GM12872 (cell line): ENCODE measurements around the gene TSR2.

Experiments used
- TF ChIP-seq, protein P1 (sequence below): IDR thresholded peaks from 3 replicates; pipeline ENCODE4 v1.5.1; 2011; ENCODE audit warnings: low read depth, mild to moderate bottlenecking, low read length, moderate library complexity; ENCODE audit not compliant: insufficient read depth

The TSR2 gene, protein sequence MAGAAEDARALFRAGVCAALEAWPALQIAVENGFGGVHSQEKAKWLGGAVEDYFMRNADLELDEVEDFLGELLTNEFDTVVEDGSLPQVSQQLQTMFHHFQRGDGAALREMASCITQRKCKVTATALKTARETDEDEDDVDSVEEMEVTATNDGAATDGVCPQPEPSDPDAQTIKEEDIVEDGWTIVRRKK

DNA sequence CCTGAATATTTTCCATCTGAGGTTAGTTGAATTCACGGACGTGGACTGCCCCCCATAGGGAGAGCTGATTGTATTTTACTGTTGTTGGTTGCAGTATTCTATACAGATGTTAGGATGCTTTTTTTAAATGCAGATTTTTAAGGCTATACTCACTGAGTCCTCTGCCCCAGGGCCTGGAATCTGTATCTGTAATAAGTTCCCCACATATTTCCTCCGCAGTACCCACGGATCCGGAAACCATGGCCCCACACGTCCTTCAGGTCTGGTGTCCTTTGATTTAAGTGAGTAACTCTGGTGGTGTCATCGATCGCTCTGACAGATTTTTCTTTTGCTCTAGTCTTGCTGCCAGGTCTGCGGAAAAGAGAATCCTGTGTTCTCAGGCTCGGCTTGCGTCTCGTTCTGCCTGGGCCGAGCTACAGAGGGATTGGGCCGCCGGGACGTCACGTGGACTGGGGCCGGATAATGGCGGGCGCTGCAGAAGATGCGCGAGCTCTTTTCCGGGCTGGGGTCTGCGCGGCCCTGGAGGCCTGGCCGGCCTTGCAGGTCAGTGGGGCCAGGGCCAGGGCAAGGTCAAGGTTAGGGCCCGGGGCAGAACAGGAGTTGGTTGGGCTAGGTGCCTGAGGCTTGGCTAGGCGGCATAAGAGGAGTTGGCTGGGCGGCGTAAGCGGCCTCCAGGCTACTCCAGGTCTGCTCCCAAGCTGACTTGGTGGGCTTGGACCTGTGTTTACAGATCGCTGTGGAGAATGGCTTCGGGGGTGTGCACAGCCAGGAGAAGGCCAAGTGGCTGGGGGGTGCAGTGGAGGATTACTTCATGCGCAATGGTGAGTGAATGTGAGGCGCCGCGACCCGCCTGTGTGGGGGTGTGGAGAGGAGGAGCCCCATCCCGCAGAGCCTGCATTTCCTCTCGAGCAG lies at the start of gene TSR2:
TSR2 (plus strand) TSS at position 445 of the 912 bp plus-strand sequence; CDS start at position 463, 18 bp downstream.
- TF ChIP-seq, protein P1, sequence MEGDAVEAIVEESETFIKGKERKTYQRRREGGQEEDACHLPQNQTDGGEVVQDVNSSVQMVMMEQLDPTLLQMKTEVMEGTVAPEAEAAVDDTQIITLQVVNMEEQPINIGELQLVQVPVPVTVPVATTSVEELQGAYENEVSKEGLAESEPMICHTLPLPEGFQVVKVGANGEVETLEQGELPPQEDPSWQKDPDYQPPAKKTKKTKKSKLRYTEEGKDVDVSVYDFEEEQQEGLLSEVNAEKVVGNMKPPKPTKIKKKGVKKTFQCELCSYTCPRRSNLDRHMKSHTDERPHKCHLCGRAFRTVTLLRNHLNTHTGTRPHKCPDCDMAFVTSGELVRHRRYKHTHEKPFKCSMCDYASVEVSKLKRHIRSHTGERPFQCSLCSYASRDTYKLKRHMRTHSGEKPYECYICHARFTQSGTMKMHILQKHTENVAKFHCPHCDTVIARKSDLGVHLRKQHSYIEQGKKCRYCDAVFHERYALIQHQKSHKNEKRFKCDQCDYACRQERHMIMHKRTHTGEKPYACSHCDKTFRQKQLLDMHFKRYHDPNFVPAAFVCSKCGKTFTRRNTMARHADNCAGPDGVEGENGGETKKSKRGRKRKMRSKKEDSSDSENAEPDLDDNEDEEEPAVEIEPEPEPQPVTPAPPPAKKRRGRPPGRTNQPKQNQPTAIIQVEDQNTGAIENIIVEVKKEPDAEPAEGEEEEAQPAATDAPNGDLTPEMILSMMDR: no peak

DNA sequence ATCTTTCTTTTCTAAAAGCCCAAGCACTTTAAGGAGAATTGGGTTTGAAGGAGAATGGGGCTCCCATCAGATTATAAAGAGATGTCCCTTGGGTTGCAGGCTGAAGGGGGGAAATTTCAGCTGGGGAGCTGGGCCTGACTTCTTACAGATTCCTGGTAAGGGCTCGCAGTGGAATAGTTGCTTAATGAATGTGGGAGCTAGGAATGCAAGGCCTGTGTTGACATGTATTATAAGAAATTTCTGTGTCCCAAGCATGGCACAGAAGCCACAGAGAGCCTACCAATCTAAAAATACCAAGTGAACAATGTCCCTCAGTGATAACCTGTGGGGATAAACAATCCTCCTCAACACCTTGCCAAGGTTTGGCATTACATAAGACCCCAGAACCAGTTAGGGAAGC lies 43.1 kb upstream of the TSR2 start:
- TF ChIP-seq, protein P1: no peak

DNA sequence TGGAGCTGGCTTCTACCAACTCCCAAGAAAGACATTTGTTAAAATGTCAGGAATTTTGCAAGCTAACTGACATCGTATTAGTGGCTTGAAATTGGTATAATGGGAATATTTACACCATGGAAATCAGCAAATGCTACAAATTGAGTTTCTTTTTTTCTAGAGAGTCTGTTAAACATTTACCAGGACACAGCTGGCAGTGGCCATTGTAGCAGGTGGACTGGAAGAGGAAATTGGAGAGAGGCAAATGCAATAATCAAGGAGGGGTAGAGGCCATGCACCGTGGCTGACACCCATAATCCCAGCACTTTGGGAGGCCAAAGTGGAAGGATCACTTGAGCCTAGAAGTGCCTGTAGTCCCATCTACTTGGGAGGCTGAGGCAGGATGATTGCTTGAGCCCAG lies 32.9 kb upstream of the TSR2 start:
- TF ChIP-seq, protein P1: no peak

DNA sequence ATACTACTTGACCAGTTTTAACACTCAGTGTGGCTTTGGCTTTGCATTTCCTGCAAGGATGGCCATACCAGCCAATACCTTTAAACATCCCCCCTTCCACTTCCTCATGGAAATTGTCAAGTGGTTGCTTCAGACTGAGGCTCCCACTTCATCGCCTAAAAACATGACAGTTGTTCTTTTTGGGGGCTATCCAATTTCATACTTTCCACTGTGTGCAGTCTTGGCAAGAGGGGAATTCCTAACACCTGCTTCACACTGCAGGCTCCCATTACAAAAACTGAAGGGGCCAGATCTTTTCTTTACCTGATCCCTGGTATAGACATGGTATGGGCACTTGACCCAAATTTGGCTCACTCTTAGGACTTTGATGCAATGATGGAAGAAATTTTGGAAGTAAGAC lies 28.5 kb upstream of the TSR2 start:
- TF ChIP-seq, protein P1: no peak

DNA sequence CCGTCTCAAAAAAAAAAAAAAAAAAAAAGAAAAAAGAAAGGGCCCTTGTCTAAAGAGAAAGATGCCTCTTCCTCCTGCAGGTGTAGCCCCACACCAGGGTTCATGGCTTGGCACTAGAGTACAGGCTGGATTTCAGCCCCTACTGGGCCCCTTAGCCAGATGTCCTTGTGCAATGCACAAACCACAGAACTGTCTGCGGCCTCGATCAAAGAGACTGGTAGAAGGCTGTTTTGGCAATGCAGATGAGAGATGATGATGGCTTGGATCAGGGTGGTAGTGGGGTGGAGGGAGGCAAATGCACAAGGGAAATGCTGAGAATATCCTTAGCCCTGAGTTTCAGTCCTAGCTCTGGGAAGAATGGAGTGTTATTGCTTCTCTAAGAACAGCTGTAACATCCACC lies 26.5 kb upstream of the TSR2 start:
- TF ChIP-seq, protein P1: no peak

DNA sequence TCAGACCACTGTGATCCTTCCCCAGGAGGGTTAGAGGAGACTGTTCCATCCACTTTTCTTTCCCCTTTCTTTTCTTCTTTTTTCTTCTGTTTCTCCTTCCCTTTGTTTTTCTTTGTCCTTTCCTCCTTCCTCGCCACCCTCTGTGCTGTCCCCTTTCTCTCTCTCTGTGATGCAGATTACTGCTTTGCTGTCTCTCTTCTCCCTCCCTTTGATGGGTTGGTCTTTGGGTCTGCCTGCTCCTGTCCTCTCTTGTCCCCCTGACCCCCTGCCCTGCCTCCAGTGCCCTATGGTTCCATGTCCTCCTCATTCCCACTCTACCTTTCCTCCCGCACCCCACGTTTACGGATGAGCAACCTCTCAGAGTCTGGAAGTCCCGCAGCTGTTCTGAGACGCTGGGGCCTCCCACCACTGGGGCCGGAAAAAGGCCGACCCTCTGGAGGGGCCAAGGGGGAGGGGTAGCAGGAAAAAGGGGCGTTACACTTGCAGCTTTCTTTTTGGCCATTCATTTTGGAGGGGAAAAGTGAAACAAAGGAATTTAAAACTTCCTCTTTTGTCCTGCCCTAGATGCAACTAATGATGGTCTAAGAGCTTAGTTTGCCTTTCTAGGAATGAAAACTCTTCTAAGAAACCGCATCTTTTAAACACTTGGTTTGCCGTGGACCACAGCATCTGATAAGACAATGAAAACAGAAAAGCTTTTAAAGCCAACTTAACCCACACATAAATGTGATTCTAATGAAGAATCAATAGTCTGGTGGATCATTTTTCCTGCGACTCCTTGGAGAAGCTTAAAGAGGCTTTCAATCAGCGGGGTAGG lies 24.5 kb upstream of the TSR2 start:
- TF ChIP-seq, protein P1: no peak

DNA sequence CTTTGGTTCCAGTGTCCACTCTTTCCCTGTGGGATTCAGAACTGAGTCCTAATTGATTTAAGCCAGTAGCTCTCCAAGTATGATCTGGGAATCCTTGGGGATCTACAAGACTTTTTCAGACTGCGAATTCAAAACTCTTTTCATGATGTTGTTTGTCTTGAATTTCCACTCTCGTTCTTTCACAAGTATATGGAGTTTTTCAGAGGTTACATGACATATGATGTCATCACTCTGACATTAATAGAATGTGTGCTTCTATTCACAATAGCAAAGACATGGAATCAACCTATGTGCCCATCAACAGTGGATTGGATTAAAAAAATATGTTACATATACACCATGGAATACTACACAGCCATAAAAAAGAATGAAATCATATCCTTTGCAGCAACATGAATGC lies 23.2 kb upstream of the TSR2 start:
- TF ChIP-seq, protein P1: no peak
